Measurements from ENCODE around the gene SAMD11. TPM values are rescaled to one million over a fixed set of nuclear protein-coding genes. Genes with fewer than 3 reads are reported as not detected.

The SAMD11 gene
- total RNA-seq, 1 experiment from 2014 or later, result 256 TPM

DNA sequence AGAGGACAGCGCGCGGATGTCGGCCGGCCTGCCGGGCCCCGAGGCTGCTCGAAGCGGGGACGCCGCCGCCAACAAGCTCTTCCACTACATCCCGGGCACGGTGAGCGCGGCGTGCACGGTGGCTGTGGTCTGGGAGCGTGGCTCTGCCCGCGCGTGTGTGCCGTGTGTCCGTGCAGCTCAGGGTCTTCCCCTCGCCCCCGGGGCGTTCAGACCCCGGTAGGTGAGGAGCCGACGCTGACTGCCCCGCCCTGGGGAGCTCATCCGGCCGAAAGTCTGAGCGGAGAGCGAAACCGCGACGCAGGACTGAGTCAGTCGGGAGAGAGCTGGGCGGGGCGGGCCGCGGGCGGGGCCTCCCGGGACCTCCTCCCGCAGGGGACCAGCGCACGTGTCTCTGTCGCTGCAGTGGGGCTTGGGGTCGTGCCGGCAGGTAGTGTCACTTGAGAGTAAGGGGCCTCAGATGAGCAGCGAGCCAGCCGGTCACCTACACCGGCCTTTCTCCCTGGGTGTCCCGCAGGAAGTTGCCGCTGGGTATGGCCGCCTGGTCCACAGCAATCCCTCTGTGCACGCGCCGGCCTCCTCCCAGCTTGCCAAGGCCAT, 43.1 kb downstream of the SAMD11 start:
- Histone ChIP-seq H3K36me3 (peaks cover 24% of the 10 kb centered on the region), H3K4me3 (peak overlapping the region; percentile 54), H3K9me3 (replicated peaks) (no peaks in the 10 kb centered on the region), H3K27ac (peak overlapping the region; percentile 28; the same call in 1 of the 2 replicates), H3K27me3 (replicated peaks) (peaks cover 17% of the 10 kb centered on the region), H3K4me1 (replicated peaks) (peaks cover 13% of the 10 kb centered on the region)
- DNase-seq (ENCODE audit: low read depth in 1 of 2, low spot score in 2 of 2), result peak; percentile 73 to 81

DNA sequence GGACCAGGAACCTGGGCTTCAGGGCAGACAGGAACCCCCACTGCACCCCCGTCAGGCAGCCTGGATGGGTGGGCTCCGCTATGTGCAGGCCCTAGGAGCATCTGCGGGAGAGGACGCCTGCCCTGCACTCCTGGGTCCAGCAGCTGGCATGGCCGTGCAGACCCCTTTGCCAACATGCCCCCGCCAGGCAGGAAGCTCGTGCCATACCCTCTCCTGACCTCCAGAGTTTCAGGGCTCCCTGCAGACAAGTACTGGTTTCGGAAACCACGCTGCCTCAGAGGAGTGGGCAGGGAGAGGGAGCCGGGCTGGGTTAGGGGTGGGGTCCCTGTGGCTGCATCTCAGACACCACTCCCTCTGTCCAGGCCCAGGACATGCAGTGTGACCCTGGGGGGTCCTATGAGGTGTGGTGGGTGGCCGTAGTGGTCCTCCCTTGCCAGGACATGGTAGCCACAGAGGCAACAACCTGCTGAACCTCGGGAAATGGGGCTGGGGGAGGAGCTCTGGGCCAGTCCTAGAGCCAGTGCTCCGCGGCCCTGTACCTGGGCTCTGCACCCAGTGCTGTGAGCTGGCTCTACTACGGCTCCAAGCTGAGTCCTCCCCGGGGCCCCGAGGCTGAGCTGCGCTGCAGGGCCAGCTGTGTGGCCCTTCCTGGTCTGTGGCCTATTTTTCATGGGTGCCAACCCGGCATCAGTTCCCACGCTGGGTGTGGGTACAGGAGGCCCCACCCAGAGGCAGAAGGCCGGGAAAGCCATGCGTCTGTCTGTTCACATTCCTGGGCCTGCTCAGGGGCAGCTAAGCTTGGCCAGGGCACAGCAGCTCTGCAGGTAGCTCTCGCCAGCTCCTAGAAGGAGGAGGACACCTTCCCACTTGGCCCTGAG, 44.0 kb downstream of the SAMD11 start:
- peaks cover 23% of the 10 kb centered on the region for H3K27me3 ChIP-seq (replicated peaks)
- no peak overlapping the region for H3K4me3 ChIP-seq
- no peaks in the 10 kb centered on the region for H3K9me3 ChIP-seq (replicated peaks)
- peaks cover 18% of the 10 kb centered on the region for H3K36me3 ChIP-seq
- H3K4me1 ChIP-seq (replicated peaks), result peaks cover 13% of the 10 kb centered on the region
- no peak for DNase-seq (ENCODE audit: low read depth in 1 of 2, low spot score in 2 of 2)
- no peak overlapping the region for H3K27ac ChIP-seq

- no peaks in the 10 kb centered on the region for H3K9me3 ChIP-seq (replicated peaks)
- H3K27me3 ChIP-seq (replicated peaks), result peaks cover 23% of the 10 kb centered on the region
- 0 out of 2 replicates have a peak, but pooled peaks cover 7% of the 10 kb centered on the region for H3K36me3 ChIP-seq
- H3K4me3 ChIP-seq, result no peak overlapping the region
- no peak for DNase-seq (ENCODE audit: low read depth in 1 of 2, low spot score in 2 of 2)
- peaks cover 13% of the 10 kb centered on the region for H3K4me1 ChIP-seq (replicated peaks)
- H3K27ac ChIP-seq, result no peak overlapping the region
Measured at GRCh38 chr1:969260-969855, 45.6 kb downstream of the SAMD11 start.

DNA sequence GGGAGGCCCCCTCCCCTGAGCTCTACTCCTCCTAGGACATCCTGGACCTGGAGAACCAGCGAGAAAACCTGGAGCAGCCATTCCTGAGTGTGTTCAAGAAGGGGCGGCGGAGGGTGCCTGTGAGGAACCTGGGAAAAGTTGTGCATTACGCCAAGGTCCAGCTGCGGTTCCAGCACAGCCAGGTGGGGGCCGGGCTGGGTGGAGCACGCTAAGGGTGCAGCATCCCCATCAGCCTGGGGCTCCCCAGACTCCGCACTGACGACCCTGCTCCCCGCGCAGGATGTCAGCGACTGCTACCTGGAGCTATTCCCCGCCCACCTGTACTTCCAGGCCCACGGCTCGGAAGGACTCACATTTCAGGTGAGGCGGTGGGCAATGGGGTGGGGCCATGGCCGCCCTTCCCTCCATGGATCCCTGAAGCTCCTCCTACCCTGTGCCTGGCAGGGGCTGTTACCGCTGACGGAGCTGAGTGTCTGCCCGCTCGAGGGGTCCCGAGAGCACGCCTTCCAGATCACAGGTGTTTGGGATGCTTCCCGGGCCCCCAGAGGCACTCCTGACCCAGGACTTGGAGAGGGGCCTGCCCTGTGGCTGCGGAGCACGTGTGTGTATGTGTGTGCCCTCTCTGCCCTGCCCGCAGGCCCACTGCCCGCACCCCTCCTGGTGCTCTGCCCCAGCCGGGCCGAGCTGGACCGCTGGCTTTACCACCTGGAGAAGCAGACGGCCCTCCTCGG, 46.7 kb downstream of the SAMD11 start:
- no peak for DNase-seq (ENCODE audit: low read depth in 1 of 2, low spot score in 2 of 2)
- no peaks in the 10 kb centered on the region for H3K9me3 ChIP-seq (replicated peaks)
- no peak overlapping the region for H3K27ac ChIP-seq
- 0 out of 2 replicates have a peak, but pooled peaks cover 5% of the 10 kb centered on the region for H3K36me3 ChIP-seq
- H3K27me3 ChIP-seq (replicated peaks), result peaks cover 23% of the 10 kb centered on the region
- H3K4me1 ChIP-seq (replicated peaks), result peaks cover 13% of the 10 kb centered on the region
- H3K4me3 ChIP-seq, result no peak overlapping the region

GRCh38 chr1:970973-971730, 47.4 kb downstream of the SAMD11 start:
- Histone ChIP-seq H3K27me3 (replicated peaks) (peaks cover 23% of the 10 kb centered on the region), H3K4me1 (replicated peaks) (peaks cover 17% of the 10 kb centered on the region), H3K4me3 (no peak overlapping the region), H3K9me3 (replicated peaks) (no peaks in the 10 kb centered on the region), H3K27ac (no peak overlapping the region), H3K36me3 (0 out of 2 replicates have a peak, but pooled peaks cover 4% of the 10 kb centered on the region)
- no peak for DNase-seq (ENCODE audit: low read depth in 1 of 2, low spot score in 2 of 2)

- Histone ChIP-seq H3K4me1 (replicated peaks) (peaks cover 12% of the 10 kb centered on the region), H3K9me3 (replicated peaks) (no peaks in the 10 kb centered on the region), H3K36me3 (no peaks in the 10 kb centered on the region), H3K27me3 (replicated peaks) (peaks cover 23% of the 10 kb centered on the region), H3K27ac (no peak overlapping the region), H3K4me3 (no peak overlapping the region)
- DNase-seq (ENCODE audit: low read depth in 1 of 2, low spot score in 2 of 2), result no peak
Measured at GRCh38 chr1:971751-972506, 48.2 kb downstream of the SAMD11 start.

DNA sequence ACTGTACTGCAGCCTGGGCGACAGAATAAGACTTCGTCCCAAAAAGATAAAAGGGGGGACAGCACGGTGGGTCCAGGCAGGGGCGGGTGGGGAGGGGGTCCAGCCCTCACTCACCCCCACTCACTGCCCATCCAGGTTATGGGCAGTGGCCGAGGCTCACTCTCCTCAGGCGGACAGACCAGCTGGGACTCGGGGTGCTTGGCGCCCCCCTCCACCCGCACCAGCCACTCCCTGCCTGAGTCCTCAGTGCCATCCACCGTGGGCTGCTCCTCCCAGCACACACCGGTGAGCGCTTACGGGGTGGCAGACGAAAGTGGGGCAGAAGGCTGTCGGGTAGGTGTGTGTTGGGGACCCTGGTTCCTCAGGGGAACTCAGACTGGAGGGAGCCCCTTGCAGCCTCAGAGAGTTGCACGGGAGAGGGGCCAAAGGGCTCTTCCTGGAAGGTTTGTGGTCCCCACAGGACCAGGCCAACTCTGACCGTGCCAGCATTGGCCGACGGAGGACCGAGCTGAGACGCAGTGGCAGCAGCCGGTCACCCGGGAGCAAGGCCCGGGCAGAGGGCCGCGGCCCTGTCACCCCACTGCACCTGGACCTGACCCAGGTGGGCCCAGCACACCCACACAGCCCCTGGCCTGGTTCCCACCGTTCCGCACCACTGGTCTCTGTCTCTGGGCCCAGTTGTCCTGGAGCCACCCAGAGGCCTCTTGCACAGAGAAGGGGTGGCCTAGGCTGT, 49.2 kb downstream of the SAMD11 start:
- no peak for DNase-seq (ENCODE audit: low read depth in 1 of 2, low spot score in 2 of 2)
- H3K27ac ChIP-seq, result no peak overlapping the region
- H3K4me1 ChIP-seq (replicated peaks), result peaks cover 10% of the 10 kb centered on the region
- H3K36me3 ChIP-seq, result no peaks in the 10 kb centered on the region
- H3K9me3 ChIP-seq (replicated peaks), result no peaks in the 10 kb centered on the region
- peaks cover 23% of the 10 kb centered on the region for H3K27me3 ChIP-seq (replicated peaks)
- no peak overlapping the region for H3K4me3 ChIP-seq

GRCh38 chr1:973459-974292, 50.0 kb downstream of the SAMD11 start:
- H3K9me3 ChIP-seq (replicated peaks), result no peaks in the 10 kb centered on the region; the same call in 1 of the 2 replicates
- no peaks in the 10 kb centered on the region for H3K36me3 ChIP-seq
- no peak for DNase-seq (ENCODE audit: low read depth in 1 of 2, low spot score in 2 of 2)
- peaks cover 10% of the 10 kb centered on the region for H3K4me1 ChIP-seq (replicated peaks)
- H3K27me3 ChIP-seq (replicated peaks), result peaks cover 23% of the 10 kb centered on the region
- no peak overlapping the region for H3K27ac ChIP-seq
- no peak overlapping the region for H3K4me3 ChIP-seq

- Histone ChIP-seq H3K27me3 (replicated peaks) (peaks cover 19% of the 10 kb centered on the region), H3K36me3 (no peaks in the 10 kb centered on the region), H3K27ac (no peak overlapping the region), H3K9me3 (replicated peaks) (no peaks in the 10 kb centered on the region; the same call in 1 of the 2 replicates), H3K4me3 (no peak overlapping the region), H3K4me1 (replicated peaks) (peaks cover 10% of the 10 kb centered on the region)
- DNase-seq (ENCODE audit: low read depth in 1 of 2, low spot score in 2 of 2), result no peak
Measured at GRCh38 chr1:974293-974640, 50.5 kb downstream of the SAMD11 start.

- Histone ChIP-seq H3K4me3 (no peak overlapping the region), H3K4me1 (replicated peaks) (peaks cover 10% of the 10 kb centered on the region), H3K9me3 (replicated peaks) (no peaks in the 10 kb centered on the region; the same call in 1 of the 2 replicates), H3K27me3 (replicated peaks) (peaks cover 19% of the 10 kb centered on the region), H3K27ac (no peak overlapping the region), H3K36me3 (no peaks in the 10 kb centered on the region)
- DNase-seq (ENCODE audit: low read depth in 1 of 2, low spot score in 2 of 2), result no peak
Measured at GRCh38 chr1:974687-975328, 51.1 kb downstream of the SAMD11 start.

DNA sequence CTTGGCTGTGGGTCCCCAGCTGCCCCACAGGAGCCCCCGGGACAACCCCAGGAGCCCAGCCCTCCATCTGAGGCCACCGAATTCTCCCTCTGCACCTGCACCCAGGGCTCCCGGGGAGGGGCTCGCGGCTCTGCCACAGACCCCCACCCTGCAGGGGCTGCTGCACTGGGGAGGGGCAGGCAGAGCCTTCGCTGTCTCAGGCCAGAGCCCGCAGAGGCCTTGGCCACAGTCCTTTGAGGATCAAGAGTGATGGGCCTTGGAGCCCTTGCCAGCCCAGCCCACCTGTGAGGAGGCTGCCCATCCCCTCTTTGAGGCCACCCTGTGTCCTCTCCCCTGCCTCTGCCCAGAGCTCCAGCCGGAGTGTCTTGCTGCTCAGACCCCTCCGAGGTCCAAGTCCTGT, 51.6 kb downstream of the SAMD11 start:
- Histone ChIP-seq H3K27ac (no peak overlapping the region), H3K27me3 (replicated peaks) (peaks cover 15% of the 10 kb centered on the region), H3K9me3 (replicated peaks) (no peaks in the 10 kb centered on the region; the same call in 1 of the 2 replicates), H3K4me1 (replicated peaks) (peaks cover 10% of the 10 kb centered on the region), H3K4me3 (no peak overlapping the region), H3K36me3 (no peaks in the 10 kb centered on the region)
- no peak for DNase-seq (ENCODE audit: low read depth in 1 of 2, low spot score in 2 of 2)

Data from SJSA1 (cell line).